NT2/D1 (cell line): ENCODE data around the gene POLE2.

ENCODE experiments used
- SUZ12 ChIP-seq: IDR thresholded peaks from 2 replicates; pipeline ENCODE4 v1.6.1; 2011; ENCODE audit not compliant: insufficient read length, insufficient read depth; ENCODE audit errors: extremely low read depth
- YY1 ChIP-seq: IDR thresholded peaks from 2 replicates; pipeline ENCODE4 v1.6.1; 2011; ENCODE audit not compliant: insufficient read length, insufficient read depth
- ZNF274 ChIP-seq: IDR thresholded peaks from 2 replicates; pipeline ENCODE4 v1.6.1; 2011; ENCODE audit warnings: mild to moderate bottlenecking, low read depth, low read length

DNA sequence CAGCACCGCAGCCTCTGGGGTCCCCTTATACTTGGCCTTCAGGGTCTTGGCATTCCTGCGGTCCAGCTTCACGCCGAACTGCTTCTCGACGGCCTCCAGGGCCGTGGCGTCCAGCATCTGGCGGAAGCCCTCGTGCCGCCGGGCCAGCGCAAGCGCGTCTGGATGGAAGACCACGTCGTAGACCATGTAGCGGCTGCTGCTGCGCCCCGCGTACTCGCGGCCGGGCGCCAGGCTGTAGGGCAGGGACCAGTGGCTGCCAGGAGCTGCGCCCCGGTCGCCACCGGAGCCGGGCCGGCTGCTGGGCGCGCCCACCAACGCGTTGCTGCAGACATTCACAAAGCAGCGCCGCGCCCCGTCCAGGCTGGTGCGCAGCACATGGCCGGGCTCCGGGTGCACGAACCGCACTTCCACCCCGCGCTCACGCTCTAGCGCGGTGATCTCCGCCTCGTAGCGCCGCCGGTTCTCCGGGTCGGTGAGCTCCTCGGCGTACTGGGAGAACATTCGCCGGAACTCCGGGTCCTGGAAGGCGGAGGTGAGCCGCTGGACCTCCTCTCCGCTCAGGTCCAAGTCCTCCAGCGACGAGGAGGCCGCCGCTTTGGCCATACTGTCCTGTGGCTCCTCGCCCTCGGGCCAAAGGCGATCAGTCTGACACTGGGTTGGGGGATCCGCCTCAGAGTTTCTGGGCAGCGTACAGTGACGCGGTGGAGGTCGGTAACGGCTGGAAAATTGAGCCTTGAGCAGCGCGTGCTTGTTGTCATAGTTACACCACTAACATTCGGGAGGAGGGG lies 53.3 kb downstream of the POLE2 start, which contains the start of gene DNAAF2:
- no peak for TF ChIP-seq SUZ12
- no peak for TF ChIP-seq YY1
- TF ChIP-seq ZNF274, result no peak
